ENCODE data around the gene ZNF592. TPM values are rescaled to one million over a fixed set of nuclear protein-coding genes. Genes with fewer than 3 reads are reported as not detected.
"Not testable (repeated sequence)": the region's sequence is repeated elsewhere in the genome, so short reads cannot be mapped to it uniquely, and the experiment has no call there.

ZNF592 gene
- 6.4 and 7.4 TPM in 2 replicates for total RNA-seq (2014; rRNA removed; shearing (Covaris generic))

GRCh38 chr15:84748274-84749110, at the start of gene ZNF592:
TSS of gene ZNF592 (plus strand) at chr15:84748592. CDS start at chr15:84782676, 34,084 bp downstream.
- peak; percentile 88 for DNase-seq (ENCODE audit: low read depth)

GRCh38 chr15:84699538-84700191, 48.7 kb upstream of the ZNF592 start:
- no peak for DNase-seq (ENCODE audit: low read depth)

- peak; percentile 41 for DNase-seq (ENCODE audit: low read depth)
Observed at GRCh38 chr15:84702961-84703482, 45.4 kb upstream of the ZNF592 start.

- no peak for DNase-seq (ENCODE audit: low read depth)
Observed at GRCh38 chr15:84703808-84704207, 44.6 kb upstream of the ZNF592 start.

GRCh38 chr15:84714372-84714771, 34.0 kb upstream of the ZNF592 start:
- no peak for DNase-seq (ENCODE audit: low read depth)

- DNase-seq (ENCODE audit: low read depth), result no peak
Observed at GRCh38 chr15:84714821-84715220, 33.6 kb upstream of the ZNF592 start.

- DNase-seq (ENCODE audit: low read depth), result peak; percentile 35
Observed at GRCh38 chr15:84715441-84716035, 32.9 kb upstream of the ZNF592 start.

GRCh38 chr15:84716036-84716732, 32.2 kb upstream of the ZNF592 start, which contains the start of gene SEC11A:
TSS of gene SEC11A (minus strand) at chr15:84716139. CDS start at chr15:84716075, 64 bp downstream.
- peak; percentile 95 for DNase-seq (ENCODE audit: low read depth)

- no peak for DNase-seq (ENCODE audit: low read depth)
Observed at GRCh38 chr15:84721371-84721770, 27.0 kb upstream of the ZNF592 start.

- DNase-seq (ENCODE audit: low read depth), result no peak
Observed at GRCh38 chr15:84722628-84723027, 25.8 kb upstream of the ZNF592 start.

- DNase-seq (ENCODE audit: low read depth), result peak; percentile 37
Observed at GRCh38 chr15:84725001-84725491, 23.3 kb upstream of the ZNF592 start.

- DNase-seq (ENCODE audit: low read depth), result no peak
Observed at GRCh38 chr15:84727429-84727828, 21.0 kb upstream of the ZNF592 start.

GRCh38 chr15:84731774-84732173, 16.6 kb upstream of the ZNF592 start:
- peak; percentile 64 for DNase-seq (ENCODE audit: low read depth)

- peak; percentile 40 for DNase-seq (ENCODE audit: low read depth)
Observed at GRCh38 chr15:84734794-84735479, 13.5 kb upstream of the ZNF592 start.

- not testable (repeated sequence) for DNase-seq (ENCODE audit: low read depth)
Observed at GRCh38 chr15:84735480-84736061, 12.8 kb upstream of the ZNF592 start.

GRCh38 chr15:84736375-84736774, 12.0 kb upstream of the ZNF592 start:
- DNase-seq (ENCODE audit: low read depth), result no peak

- DNase-seq (ENCODE audit: low read depth), result peak; percentile 25
Observed at GRCh38 chr15:84737005-84737404, 11.4 kb upstream of the ZNF592 start.

GRCh38 chr15:84740691-84741090, 7.7 kb upstream of the ZNF592 start:
- DNase-seq (ENCODE audit: low read depth), result no peak

- DNase-seq (ENCODE audit: low read depth), result no peak
Observed at GRCh38 chr15:84741121-84741520, 7.3 kb upstream of the ZNF592 start.
